GOT3 (cell line): ENCODE measurements around the gene NDUFAF3.

Source experiments
- DNase-seq: peaks from one replicate; lab custom pipeline; 2025; ENCODE audit warnings: mixed read lengths; lab: John Stamatoyannopoulos, UW

The NDUFAF3 gene, protein sequence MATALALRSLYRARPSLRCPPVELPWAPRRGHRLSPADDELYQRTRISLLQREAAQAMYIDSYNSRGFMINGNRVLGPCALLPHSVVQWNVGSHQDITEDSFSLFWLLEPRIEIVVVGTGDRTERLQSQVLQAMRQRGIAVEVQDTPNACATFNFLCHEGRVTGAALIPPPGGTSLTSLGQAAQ

GRCh38 chr3:49021813-49022687 lies at the start of gene NDUFAF3:
NDUFAF3 (plus strand) TSS chr3:49022121; CDS start chr3:49022145, 24 bp downstream.
- DNase-seq: peak; percentile 75

GRCh38 chr3:48974076-48974864 lies 47.7 kb upstream of the NDUFAF3 start:
- no peak for DNase-seq

- no peak for DNase-seq
These were observed 42.5 kb upstream of the NDUFAF3 start for GRCh38 chr3:48979451-48979850.

- no peak for DNase-seq
These were observed 41.6 kb upstream of the NDUFAF3 start for GRCh38 chr3:48980295-48980694.

DNA sequence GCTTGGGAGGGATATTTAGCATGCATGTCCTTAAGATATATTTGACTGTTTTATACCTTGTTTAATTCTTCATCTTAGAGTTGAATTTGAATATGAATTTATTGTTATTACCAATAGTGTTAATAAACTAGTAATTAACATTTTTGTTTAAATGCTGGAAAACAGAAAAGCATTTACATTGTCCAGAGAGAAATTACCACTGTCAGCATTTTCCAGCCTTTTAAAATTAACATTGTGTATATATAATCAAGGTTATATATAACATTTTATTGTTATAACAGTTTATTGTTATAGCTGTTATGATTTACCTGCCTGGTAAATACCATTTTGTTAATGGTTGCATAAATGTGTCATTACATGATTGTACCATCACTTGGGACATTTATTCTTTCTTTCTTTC lies 39.9 kb upstream of the NDUFAF3 start:
- DNase-seq: no peak

DNA sequence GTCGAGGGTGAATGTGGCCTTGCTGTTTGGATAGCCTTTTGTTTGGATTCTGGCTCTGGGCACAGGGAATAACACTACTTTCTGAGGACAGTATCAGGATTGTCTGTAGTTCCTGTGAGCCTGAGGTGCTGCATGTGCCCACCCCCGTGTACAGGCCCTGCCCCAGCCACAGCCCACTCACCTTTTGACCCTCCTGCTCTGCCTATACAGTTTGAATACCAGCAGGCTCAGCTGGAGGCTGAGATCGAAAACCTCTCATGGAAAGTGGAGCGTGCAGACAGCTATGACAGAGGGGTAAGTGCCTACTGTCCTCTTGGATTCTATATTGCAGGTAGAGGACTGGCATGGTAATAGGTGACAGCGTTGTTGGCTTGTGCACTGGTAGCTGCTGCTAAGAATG lies 39.2 kb upstream of the NDUFAF3 start:
- DNase-seq: no peak

- DNase-seq: no peak
These were observed 38.8 kb upstream of the NDUFAF3 start for GRCh38 chr3:48983096-48983495.

- no peak for DNase-seq
These were observed 37.3 kb upstream of the NDUFAF3 start for GRCh38 chr3:48984663-48985062.

- no peak for DNase-seq
These were observed 36.0 kb upstream of the NDUFAF3 start for GRCh38 chr3:48985831-48986376.

DNA sequence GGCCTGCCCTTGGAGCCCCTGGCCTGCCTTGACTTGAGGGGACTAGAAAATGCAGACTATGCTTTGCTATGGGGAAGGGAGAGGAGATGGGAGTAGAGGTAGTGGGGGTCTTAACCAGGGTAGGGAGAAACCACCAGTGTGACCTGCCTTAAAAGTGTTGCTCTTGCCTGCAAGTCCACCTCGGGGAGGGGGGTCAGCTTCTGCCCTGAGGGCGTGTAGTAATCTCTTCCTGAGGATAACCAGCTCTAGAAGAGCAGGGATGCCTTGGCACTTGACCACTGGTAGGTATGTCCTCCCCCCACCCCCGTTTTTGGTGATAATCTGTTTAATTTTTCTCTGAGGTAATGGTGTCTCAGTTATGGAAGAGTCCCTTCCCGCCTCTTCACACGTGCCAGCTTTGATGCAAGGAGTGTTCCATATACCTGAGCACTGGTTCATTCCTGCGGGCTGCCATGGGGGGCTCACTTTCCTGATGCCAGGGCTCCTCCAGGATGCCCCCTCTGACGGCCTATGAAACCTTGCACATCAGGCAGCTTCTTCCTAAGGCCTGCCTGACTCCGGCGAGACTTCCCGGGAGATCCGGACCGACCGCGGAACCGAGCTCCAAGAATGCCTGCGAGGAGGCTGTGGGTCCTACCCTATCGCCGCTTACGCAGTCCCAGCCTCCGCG lies 32.7 kb upstream of the NDUFAF3 start:
- no peak for DNase-seq

DNA sequence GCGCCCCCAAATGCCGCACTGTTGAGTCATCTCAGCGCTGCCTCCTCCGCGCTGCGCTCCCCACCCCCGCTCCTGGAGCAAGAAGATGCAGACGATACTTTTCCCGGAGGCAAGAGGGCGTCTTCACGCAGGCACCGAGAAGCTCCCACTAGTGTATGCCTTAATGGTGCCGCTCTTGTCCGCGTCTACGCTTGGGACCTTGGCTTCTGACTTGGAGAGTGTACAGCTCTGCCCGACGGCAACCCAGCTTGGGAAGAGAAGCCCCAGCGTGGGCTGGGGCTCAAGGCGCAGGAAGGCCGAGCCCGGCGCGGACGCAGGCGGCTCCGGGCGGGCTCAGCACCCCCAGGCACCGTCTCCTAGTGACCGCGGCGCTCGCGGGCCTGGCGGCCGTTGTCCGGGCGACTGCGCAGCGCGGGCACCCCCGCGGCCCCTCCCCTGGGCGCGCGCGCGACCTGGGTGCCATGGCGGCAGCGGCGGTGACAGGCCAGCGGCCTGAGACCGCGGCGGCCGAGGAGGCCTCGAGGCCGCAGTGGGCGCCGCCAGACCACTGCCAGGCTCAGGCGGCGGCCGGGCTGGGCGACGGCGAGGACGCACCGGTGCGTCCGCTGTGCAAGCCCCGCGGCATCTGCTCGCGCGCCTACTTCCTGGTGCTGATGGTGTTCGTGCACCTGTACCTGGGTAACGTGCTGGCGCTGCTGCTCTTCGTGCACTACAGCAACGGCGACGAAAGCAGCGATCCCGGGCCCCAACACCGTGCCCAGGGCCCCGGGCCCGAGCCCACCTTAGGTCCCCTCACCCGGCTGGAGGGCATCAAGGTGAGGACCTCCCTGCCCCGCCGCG lies 31.9 kb upstream of the NDUFAF3 start, which contains the start of gene P4HTM:
Gene P4HTM (plus strand): TSS at position 446 of the 840 bp plus-strand sequence. CDS start 16 bp downstream, at position 462.
- peak; percentile 68 for DNase-seq

GRCh38 chr3:48990636-48991469 lies 31.1 kb upstream of the NDUFAF3 start:
- DNase-seq: no peak

GRCh38 chr3:48991851-48992545 lies 29.9 kb upstream of the NDUFAF3 start:
- DNase-seq: no peak

DNA sequence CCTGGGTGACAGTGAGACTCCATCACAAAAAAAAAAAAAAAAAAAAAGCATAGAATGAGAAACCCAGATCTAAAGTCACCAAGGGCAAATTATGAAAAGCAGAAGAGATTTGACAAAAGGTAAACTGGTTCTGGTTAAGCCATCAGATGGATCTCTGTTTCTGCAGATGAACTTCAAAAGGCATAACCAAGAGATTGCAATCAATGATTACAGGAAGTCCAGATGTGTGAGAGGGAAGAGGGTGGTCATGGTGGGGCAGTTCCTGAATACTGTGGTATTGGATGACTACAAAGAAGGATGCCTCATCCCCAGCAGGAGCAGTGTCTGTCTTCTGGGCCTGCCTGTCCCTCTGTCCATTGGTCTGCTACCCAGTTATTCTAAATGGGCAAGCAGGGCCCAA lies 28.1 kb upstream of the NDUFAF3 start:
- DNase-seq: no peak

- DNase-seq: no peak
These were observed 25.3 kb upstream of the NDUFAF3 start for GRCh38 chr3:48996640-48997039.

DNA sequence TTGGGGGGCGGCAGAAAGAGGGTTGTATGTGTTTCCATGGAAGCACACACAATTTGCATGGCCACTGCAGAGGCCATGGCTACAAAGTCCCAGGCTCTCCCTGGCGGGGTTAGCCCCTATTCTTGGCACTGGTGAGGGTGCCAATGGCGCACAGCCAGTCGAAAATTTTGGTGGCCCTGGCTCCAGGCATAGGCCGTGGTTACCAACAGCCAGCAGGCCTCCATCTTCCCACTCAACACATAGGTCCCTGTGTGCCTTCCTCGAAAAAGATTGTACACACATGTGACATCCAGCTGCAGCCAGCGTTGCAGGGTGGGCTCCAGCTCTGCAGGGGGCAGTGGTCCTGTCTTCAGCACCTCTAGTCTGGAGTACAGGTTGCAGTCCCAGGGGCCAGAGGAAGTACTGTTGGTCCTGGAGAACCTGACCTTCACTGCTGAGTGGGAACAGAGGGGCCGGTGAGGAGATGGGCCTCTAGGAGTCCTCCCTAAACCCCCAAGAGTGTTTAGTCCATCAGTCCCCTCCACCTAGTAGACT lies 24.8 kb upstream of the NDUFAF3 start:
- no peak for DNase-seq

GRCh38 chr3:48997714-48998637 lies 23.9 kb upstream of the NDUFAF3 start:
- DNase-seq: no peak
